Progenitor cell of endocrine pancreas (in vitro differentiated cells): ENCODE results near the gene TBC1D32. TPM values are rescaled to one million over a fixed set of nuclear protein-coding genes. Genes with fewer than 3 reads are reported as not detected.
A peak's percentile ranks its signal among the peaks of the same experiment; 100 is the strongest.

Source experiments
- DNase-seq: peaks from one replicate; pipeline ENCODE4 v3.0.0; 2021; ENCODE audit warnings: low spot score; ENCODE audit not compliant: unreplicated experiment
- H3K27ac Mint-ChIP-seq: 2 replicates; pipeline ENCODE4 v1.8.0; 2021; ENCODE audit warnings: mild to moderate bottlenecking, moderate library complexity, mixed read lengths
- H3K27me3 Mint-ChIP-seq: 2 replicates; pipeline ENCODE4 v1.8.0; 2021; ENCODE audit warnings: mixed read lengths
- H3K36me3 Mint-ChIP-seq: 2 replicates; pipeline ENCODE4 v1.8.0; 2022; ENCODE audit warnings: mixed read lengths; ENCODE audit not compliant: insufficient read depth
- H3K4me1 Mint-ChIP-seq: 2 replicates; pipeline ENCODE4 v1.8.0; 2021; ENCODE audit warnings: low read depth, mixed read lengths
- H3K4me3 Mint-ChIP-seq: 2 replicates; pipeline ENCODE4 v1.8.0; 2021; ENCODE audit warnings: low read depth, mild to moderate bottlenecking, moderate library complexity, mixed read lengths
- H3K9me3 Mint-ChIP-seq: 2 replicates; pipeline ENCODE4 v1.8.0; 2021; ENCODE audit warnings: low read depth, mixed read lengths
- total RNA-seq: library from RNA; stranded (reverse); gene quantifications from 2 replicates; pipeline ENCODE4 v1.2.1, GENCODE V29; 2021
- TF ChIP-seq, protein P1 (sequence below): fragments of 200-600 bp; sonication (generic); IDR thresholded peaks from one replicate; pipeline ENCODE4 v1.5.0; 2021; ENCODE audit warnings: antibody characterized with exemption, mild to moderate bottlenecking; ENCODE audit not compliant: unreplicated experiment

TBC1D32 gene
- total RNA-seq, 1 donor from 2014 or later, result 15.4 TPM

GRCh38 chr6:121237859-121238258 is 96.4 kb downstream of the TBC1D32 start:
- H3K4me1 Mint-ChIP-seq, result no peaks in the 10 kb centered on the region
- no peak overlapping the region for H3K4me3 Mint-ChIP-seq

GRCh38 chr6:121236984-121237383 is 97.3 kb downstream of the TBC1D32 start:
- Mint-ChIP-seq H3K4me3 (no peak overlapping the region), H3K4me1 (no peaks in the 10 kb centered on the region), H3K27ac (no peak overlapping the region), H3K9me3 (peaks cover 8% of the 10 kb centered on the region), H3K27me3 (no peaks in the 10 kb centered on the region), H3K36me3 (peaks cover 14% of the 10 kb centered on the region)
- TF ChIP-seq, protein P1, sequence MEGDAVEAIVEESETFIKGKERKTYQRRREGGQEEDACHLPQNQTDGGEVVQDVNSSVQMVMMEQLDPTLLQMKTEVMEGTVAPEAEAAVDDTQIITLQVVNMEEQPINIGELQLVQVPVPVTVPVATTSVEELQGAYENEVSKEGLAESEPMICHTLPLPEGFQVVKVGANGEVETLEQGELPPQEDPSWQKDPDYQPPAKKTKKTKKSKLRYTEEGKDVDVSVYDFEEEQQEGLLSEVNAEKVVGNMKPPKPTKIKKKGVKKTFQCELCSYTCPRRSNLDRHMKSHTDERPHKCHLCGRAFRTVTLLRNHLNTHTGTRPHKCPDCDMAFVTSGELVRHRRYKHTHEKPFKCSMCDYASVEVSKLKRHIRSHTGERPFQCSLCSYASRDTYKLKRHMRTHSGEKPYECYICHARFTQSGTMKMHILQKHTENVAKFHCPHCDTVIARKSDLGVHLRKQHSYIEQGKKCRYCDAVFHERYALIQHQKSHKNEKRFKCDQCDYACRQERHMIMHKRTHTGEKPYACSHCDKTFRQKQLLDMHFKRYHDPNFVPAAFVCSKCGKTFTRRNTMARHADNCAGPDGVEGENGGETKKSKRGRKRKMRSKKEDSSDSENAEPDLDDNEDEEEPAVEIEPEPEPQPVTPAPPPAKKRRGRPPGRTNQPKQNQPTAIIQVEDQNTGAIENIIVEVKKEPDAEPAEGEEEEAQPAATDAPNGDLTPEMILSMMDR, result no peak
- no peak for DNase-seq

More at GRCh38 chr6:121237859-121238258, 96.4 kb downstream of the TBC1D32 start:
- H3K9me3 Mint-ChIP-seq, result peaks cover 8% of the 10 kb centered on the region
- H3K27ac Mint-ChIP-seq, result no peak overlapping the region
- TF ChIP-seq, protein P1, result no peak
- H3K36me3 Mint-ChIP-seq, result peaks cover 11% of the 10 kb centered on the region
- H3K27me3 Mint-ChIP-seq, result no peaks in the 10 kb centered on the region
- DNase-seq, result no peak

DNA sequence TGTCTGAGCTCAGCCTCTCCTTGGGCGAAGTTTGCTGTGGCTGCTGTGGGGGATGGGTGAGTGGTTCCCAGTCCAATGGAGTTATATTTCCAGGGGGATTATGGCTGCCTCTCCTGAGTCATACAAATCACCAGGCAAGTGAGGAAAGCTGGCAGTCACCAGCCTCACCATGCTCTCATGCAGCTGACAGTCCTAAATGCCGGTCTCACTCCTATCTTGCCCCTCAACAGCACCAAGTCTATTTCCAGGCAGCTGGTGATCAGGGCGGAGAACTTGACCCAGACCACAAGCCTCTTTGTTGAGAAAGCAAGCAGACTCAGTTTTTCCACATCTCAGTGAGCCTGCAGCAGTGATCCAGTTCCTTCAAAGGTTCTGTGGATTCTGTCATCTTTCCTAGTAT is 98.9 kb downstream of the TBC1D32 start:
- peak overlapping the region; percentile 57 for H3K27ac Mint-ChIP-seq
- H3K36me3 Mint-ChIP-seq, result peaks cover 20% of the 10 kb centered on the region
- H3K4me1 Mint-ChIP-seq, result no peaks in the 10 kb centered on the region
- peaks cover 15% of the 10 kb centered on the region for H3K9me3 Mint-ChIP-seq
- no peaks in the 10 kb centered on the region for H3K27me3 Mint-ChIP-seq
- no peak for DNase-seq
- TF ChIP-seq, protein P1, result no peak
- H3K4me3 Mint-ChIP-seq, result no peak overlapping the region

DNA sequence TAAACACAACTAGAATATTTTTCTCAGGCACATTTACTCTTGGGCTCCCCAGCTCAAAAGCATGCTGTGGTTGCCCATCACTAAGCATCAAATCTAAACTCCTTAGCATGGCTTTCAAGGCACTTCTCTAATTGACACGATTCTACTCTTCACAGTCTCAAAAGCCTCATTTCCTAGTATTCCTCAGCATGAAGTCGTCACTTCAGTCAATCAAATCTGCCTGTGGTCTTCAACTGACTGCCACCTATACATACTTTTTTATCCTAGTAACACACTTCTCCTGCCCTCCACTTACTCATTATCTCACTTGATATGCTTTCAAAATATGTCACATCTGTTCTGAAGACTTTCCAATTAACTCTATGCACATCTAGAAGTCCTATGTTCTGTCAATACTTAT is 110.3 kb downstream of the TBC1D32 start:
- DNase-seq, result no peak
- Mint-ChIP-seq H3K36me3 (peaks cover 8% of the 10 kb centered on the region), H3K4me3 (no peak overlapping the region), H3K27ac (no peak overlapping the region), H3K9me3 (peaks cover under 1% of the 10 kb centered on the region), H3K4me1 (no peaks in the 10 kb centered on the region), H3K27me3 (no peaks in the 10 kb centered on the region)
- TF ChIP-seq, protein P1, result no peak

GRCh38 chr6:121223212-121223611 is 111.1 kb downstream of the TBC1D32 start:
- no peaks in the 10 kb centered on the region for H3K27me3 Mint-ChIP-seq
- no peak overlapping the region for H3K27ac Mint-ChIP-seq
- TF ChIP-seq, protein P1, result no peak
- H3K4me3 Mint-ChIP-seq, result no peak overlapping the region
- DNase-seq, result no peak
- no peaks in the 10 kb centered on the region for H3K4me1 Mint-ChIP-seq
- peaks cover 9% of the 10 kb centered on the region for H3K36me3 Mint-ChIP-seq
- peaks cover 3% of the 10 kb centered on the region for H3K9me3 Mint-ChIP-seq
